Esophagus squamous epithelium (tissue), 4 donors: ENCODE measurements around the gene ZFAND3.

Experiments
- CTCF ChIP-seq, 6 experiments: fragments of 450-650 bp in 4 of 6; fragments of 200-600 bp in 2 of 6; sonication (generic) in 2 of 6; IDR thresholded peaks; one replicate each; pipeline ENCODE4 v1.5.1; 2016 to 2019; ENCODE audit warnings: antibody characterized with exemption in 6 of 6, mild to moderate bottlenecking in 4 of 6, moderate library complexity in 4 of 6
- POLR2A ChIP-seq, 4 donors: fragments of 450-650 bp; IDR thresholded peaks; one replicate each; pipeline ENCODE4 v1.6.1; 2017; ENCODE audit warnings: antibody characterized with exemption in 4 of 4, mild to moderate bottlenecking in 4 of 4, moderate library complexity in 3 of 4

DNA sequence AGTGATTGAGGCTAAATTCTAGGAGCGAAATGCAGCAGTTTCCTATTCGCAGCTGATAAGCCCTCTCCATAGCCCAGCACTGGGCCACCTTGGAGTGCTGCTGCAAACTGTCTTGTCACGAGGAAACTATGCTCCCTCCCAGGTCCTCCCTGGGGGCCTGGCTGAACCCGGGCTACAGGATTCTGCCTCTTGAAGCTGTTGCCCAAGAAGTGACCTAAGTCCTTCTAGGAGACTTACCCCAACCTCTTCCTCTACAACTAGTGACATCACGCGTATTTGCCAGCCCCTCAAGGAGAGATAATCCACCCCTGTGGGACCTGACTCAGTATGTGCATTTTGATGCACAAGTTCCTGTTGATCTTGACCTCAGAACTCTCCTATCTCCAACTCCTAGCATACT lies 26.5 kb upstream of the ZFAND3 start:
- TF ChIP-seq CTCF (IDR thresholded peaks at IDR 0.05) (no peak), POLR2A (IDR thresholded peaks at IDR 0.05) (no peak)
